ENCODE measurements around the gene FER.
A peak's percentile ranks its signal among the peaks of the same experiment; 100 is the strongest.
"Not testable (repeated sequence)": the region's sequence is repeated elsewhere in the genome, so short reads cannot be mapped to it uniquely, and the experiment has no call there.

The FER gene

DNA sequence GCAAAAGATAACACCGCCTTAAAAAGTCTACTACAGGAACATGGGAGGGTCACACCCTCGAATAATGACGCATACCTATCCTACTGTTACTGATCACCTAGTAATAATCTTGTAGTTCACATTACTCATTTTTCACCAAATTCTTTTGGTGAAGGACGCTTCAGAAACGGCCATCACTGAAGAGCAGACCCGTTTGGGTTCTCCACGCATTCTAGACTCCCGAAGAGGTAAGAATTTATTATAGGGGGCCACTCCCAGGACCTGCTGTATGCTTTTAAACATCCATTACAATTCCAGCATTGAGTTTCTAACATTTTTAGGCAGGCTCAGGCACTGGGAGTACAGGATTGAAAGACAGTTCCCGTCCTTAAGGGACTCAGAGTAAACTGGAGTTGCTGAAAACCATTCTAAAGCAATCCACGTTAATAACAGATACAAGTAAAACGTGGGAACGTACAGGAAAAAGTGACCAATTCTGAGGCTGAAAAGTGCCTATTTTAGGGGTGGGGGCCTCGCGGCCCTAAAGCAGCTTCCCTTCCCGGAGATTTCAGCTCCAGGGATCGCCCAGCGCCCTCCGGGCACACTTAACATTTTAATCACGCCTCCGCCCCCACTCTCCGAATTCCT is at the start of gene FER:
FER (plus strand) TSS at position 124 of the 627 bp plus-strand sequence. CDS start 50,286 bp downstream, outside the sequence.
- DNase-seq (ENCODE audit: low read depth, low spot score): no peak

DNA sequence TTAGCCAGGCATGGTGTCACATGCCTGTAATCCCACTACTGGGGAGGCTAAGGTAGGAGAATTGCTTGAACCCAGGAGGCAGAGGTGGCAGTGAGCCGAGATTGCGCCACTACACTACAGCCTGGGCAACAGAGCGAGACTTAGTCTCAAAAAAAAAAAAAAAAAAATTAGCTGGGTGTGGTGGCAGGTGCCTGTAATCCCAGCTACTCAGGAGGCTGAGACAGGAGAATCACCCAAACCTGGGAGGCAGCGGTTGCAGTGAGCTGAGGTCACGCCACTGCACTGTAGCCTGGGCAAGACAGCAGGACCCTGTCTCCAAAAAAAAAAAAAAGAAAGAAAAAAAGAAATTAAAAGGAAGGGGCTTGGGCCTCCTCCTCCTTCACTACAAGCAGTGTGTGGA is 47.3 kb upstream of the FER start:
- not testable (repeated sequence) for DNase-seq (ENCODE audit: low read depth, low spot score)

DNA sequence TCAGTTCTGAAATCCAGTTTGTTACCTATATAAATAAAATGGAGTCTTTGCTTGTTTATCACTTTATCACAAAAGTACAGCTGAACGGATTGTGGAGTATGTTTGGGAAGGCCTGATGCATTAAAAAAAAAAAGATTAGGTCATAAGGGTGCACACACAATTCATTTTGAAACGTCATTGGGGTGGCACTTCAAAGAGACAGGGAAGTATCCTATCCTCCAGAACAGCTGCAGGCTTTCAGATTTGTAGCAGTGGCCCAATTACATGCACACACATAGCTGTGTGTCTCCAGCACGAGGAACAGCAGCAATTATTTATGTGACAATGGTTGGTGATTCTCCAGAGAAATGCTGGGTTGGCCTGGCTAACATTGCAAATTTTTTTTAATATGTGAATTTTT is 46.8 kb upstream of the FER start:
- no peak for DNase-seq (ENCODE audit: low read depth, low spot score)

DNA sequence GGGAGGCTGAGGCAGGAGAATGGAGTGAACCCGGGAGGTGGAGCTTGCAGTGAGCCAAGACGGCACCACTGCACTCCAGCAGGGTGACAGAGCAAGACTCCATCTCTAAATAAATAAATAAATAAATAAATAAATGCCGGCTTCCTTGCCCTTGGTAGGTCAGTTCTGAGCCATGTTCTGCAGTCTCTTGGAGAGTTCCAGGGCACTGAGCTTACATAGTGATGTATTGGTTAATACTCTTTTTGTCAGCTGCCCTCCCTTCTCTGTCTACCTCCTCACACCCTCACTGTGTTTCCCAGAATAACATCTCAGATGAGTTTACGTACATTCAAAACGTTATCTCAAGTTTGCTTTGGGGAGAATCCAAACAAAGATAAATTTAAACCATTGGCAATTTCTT is 45.2 kb upstream of the FER start:
- DNase-seq (ENCODE audit: low read depth, low spot score): no peak

DNA sequence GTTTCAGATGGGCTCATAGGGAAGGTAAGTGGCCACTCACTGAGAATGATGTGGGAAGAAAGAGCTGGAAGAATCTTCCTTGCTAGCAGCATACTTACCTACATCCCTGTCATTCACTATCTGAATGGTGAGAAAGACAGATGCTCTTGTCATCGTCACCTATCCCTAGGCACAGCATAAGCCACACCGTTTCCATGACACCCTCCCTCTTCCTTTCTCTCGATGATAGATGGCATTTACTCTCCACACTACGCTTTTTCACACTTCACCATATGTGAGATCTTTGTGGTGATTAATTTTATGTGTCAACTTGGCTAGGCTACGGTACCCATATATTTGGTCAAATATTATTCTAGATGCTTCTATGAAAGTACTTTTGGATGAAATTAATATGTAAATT is 44.4 kb upstream of the FER start:
- no peak for DNase-seq (ENCODE audit: low read depth, low spot score)

DNA sequence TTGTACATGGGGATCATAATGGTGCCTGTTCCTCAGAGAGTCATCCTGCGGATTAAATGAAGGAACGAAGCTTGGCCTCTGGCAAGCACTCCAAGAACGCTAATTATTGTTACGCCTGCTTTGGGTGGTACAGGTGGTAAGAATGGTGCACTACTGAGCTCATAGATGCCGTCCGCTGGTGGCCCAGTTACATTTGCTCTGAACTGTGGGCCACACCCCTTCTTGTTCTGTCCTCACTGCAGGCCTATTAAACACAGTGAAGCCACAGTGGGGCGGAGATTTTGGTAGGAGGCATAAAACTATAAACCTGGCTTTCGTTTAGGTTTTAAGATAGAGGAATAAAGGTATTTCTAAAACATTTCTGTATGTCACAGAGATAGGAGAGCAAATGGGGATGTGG is 40.6 kb upstream of the FER start:
- no peak for DNase-seq (ENCODE audit: low read depth, low spot score)

DNA sequence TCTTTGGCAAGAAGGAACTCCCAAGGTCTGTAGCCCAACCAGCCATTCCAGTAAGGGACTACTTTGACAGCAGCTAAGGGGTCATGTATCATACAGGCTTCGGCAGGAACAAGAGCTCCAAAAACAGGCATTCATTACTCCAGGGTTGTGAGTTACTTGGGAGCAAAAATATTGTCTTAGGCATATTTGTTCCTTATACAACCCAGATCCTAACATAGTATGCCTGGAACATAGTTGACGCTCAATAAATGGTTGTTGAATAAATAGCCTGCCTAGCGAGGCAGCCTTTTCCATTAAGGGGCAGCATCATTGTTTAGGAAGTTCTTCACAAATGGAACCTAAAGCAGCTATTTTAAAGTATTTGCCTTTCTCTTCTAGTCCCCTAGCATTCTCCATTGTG is 35.8 kb upstream of the FER start:
- DNase-seq (ENCODE audit: low read depth, low spot score): no peak

DNA sequence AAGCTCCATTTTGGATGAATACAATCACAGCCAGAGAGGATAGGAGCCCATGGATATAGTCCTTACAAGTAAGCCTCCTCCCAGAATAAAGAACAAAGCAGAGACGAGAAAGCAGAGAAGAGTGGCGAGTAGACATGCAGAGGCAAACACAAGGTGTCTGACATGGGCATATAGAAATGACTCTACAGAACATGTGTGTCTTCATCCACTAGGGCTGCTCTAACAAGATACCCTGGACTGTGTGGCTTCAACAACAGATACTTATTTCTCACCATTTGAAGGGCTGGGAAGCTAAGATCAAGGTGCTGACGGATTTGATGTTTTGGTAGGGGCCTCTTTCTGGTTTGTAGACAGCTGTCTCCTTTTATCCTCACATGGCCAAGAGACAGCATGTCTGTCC is 32.3 kb upstream of the FER start:
- DNase-seq (ENCODE audit: low read depth, low spot score): no peak

DNA sequence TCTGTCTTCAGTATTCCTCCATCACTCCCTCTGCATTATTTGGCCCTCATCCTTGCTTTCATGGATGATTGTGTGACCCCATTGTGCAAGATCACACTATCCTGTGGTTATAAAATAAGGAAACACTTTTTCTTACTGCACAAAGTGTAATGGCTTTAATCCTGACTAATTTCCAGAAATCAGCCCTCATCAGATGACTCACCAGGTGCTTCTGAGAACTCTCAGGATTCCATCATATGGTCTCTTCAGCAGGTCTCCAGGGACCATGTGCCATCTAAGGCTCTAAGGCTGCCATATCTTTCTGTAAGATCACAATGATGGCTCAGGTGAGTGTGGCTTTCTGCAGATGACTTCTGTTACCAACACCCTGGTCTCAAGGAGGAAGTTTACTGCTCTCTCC is 27.3 kb upstream of the FER start:
- DNase-seq (ENCODE audit: low read depth, low spot score): no peak

DNA sequence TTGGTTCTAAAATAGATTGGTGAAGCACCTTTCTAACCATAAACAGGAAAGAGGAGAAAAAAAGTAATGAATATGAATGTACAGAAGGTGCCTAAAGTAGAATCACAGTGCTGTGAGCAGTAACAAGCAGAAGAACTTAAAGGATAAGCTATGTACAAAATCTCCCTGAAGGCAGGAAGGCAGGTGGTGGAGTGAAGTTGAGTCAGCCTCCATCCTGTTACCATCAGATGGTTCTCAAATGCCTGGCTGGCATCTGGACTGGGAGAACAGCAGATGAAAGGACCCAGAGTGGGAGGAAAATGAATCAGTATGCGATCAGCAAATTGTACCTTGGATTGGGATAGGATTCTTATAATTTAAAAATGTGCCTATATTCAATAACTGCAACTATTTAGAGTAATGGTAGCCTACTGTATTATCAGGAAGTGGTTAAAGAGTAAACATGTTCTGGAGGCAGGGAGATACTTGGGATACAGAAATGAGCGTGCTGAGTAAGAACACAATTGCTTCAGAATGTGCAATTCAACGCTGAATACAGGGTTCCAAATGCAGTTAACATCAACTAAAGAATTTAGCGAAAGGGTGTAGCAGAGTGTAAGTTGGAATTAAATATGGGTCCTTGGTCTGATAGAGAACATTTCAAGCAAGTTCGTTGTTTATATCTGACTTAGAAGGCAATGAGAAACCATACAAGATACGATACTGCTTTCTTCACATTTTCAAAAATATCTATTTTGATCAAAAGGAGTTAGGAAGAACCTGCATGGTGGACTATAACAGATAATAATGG is 21.1 kb upstream of the FER start:
- DNase-seq (ENCODE audit: low read depth, low spot score): no peak

DNA sequence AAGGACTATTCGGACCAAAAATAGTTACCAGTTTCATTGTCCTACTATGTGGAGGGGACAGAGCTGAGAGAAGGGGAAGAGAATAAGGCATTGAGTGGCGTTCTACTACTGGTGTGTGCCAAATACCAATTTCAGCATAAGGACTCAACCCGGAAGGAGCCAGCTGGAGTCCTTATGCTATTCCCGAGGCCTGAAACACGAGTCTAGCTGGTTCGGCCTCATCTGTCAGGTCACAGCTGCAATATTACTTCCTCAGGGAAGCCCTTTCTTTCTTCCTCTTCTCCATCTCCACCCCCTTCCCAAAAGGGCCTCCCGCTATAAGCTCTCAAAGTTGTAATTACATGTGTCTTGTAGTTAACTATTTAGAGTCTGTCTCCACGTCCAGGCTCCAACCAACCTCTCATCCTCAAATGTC is 20.5 kb upstream of the FER start:
- DNase-seq (ENCODE audit: low read depth, low spot score): peak; percentile 58

DNA sequence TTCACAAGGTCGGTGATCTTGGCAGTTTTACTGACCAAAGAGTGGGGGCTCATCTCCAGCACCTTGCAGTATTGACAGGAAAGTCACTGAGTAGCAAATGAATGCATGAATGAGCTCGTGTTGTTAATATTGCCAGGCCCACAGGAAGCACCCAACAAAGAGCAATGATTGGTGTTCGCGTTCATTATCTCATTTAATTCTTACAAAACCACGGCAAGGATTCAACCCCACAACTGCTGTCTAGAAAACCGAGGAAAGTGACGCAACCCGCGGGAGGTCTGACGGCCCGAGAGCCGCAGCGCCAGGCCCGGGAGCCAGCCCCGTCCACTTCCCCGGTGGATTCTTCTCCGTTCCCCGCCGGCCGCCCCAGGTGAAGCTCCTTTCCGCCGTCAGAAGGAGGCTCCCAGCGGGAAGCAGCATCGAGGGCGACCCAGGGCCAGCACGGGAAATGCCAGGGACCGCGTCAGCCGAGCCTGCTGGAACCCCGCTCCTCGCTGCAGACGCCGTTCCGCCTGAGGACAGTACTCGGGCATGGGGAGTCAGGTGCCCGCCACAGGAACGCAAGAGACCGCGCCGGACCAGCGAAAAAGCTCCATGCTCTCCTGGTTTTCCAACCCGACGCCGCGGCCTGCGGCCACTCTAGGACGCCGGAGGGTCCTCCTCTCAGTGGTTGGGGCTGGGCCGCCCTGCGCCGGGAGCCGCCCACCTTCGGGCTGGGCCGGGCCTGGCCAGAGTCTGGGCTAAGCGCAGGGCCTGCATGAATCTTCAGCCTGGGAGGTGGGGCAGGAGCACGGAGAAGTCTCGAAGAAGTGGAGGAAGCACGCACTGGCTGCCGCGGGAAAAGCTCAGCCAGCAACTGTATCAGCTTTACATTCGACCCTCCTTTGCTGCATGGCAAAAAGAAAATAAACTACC is 19.8 kb upstream of the FER start:
- peak; percentile 95 for DNase-seq (ENCODE audit: low read depth, low spot score)

DNA sequence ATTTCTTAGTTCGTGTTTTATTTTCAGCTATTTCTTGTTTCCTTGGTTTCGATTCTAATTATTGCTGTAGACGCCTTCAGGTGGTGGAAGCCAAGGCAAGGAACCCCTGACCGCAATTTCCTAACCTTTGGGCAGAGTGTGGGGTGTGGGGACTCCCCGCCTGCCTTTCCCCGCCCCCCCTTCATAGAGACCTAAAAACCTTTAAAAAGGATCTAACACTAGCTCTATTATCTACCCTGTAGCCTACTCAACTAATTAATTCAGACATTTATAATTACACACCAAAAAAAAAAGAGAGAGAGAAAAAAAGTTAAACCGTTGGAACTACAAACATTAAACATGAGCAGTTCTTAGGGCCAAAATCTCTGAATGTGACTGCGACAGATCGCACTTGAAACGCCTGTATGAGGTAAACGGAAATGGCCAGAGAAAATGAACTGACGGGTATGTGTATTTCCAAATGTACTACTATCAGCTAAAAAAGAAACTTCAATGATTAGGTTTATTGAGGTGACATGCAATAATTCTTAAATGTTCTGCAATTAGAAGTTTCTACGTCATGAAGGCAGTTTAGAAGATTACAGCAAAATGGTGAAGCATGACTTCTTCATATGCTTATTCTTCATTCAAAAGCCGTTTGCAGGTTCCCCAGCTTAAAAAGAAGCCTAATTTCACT is 19.0 kb upstream of the FER start:
- no peak for DNase-seq (ENCODE audit: low read depth, low spot score)

DNA sequence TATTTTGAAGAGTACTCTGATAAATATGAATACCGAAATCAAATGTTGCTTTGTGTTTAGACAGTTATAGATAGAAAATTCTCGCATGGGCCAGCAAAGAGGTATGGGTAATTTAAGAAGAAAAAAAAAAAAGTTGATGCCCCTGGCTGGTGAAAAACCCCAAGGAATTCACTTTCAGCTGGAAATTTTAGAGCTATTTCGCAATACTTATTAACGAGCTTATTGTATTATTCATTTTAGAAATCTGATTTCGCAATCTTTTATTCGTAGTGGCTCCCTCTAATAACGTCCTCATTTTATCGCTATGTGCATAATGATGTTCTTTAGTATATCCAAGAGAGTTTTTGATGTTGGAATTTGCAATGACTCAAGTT is 18.5 kb upstream of the FER start:
- no peak for DNase-seq (ENCODE audit: low read depth, low spot score)

DNA sequence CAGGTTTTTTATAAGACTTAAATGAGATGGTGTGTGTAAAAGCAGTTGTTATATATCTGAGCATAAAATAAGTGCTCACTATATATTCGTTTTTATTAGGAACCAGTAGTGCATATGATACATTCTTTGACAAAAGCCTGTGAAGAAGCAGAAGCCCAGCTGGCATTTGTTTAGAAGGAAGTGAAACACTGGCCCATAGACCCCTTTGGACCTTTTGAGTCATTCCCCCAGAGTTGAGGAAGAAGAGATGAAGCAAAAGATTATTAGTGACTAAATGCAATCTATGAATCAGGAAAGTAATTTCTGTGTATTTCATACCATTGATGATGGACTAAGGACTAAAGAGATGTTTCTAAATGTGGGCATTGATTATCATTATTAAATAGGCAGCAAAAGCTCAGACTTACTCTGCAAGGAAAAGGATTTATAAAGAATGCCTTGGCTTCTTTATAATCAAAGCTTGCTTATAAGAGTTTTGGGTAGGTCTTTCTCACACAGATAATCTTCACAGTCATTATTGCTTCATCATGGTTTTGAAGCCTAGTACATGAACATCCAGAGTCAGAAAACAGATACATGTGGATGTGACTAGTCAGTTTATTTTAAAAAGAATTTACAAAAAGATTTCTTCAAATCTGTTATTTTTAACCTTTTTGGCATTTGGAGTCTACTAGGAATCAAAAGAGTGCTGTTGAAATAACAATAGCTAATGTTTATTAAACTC is 16.9 kb upstream of the FER start:
- DNase-seq (ENCODE audit: low read depth, low spot score): no peak

DNA sequence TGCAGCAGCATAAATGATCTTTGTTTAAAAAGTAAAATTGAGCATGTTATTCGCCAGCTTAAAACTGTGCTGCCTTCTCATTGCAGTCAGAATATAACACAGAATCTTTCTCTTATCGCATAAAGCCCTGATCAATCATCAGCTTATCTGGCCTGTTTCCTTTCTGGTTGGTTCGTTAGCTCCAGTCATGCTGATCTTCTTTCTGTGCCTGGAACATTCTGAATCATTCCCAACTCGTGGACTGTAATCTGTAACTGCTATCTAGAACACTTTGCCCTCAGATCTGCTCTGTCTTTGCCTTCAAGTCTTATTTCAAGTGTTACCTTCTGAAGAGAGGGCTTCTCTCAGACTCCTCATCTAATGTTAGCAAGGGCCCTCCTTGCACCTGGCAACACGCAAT is 11.9 kb upstream of the FER start:
- no peak for DNase-seq (ENCODE audit: low read depth, low spot score)

DNA sequence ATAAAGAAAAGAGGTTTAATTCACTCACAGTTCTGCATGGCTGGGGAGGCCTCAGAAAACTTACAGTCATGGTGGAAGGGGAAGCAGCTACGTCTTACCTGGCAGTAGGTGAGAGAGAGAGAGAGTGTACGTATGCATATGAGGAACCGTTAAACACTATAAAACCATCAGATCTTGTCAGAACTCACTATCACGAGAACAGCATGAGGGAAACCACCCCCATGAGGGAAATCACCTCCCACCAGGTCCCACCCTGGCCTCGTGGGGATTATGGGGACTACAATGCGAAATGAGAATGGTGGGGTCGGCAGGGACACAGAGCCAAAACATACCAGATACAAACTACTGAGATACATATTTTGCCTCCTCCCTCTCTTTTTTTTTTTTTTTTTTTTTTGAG is 10.8 kb upstream of the FER start:
- DNase-seq (ENCODE audit: low read depth, low spot score): no peak

DNA sequence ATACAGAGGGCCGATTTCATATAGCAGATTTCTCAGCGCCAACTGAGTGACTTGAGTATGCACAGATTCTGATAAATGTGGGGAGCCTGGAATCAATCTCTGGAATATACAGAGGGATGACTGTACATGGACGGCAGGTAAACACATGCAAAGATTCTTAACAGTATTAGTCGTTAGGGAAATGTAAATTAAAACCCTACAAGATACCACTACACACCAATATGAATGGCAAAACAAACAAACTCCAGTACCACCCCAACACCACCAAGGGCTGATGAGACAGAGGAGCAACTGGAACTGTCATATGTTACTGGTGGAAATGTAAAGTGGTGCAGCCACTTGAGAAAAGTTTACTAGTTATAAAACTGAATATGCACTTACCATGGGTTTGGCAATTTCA is 8.3 kb upstream of the FER start:
- no peak for DNase-seq (ENCODE audit: low read depth, low spot score)

DNA sequence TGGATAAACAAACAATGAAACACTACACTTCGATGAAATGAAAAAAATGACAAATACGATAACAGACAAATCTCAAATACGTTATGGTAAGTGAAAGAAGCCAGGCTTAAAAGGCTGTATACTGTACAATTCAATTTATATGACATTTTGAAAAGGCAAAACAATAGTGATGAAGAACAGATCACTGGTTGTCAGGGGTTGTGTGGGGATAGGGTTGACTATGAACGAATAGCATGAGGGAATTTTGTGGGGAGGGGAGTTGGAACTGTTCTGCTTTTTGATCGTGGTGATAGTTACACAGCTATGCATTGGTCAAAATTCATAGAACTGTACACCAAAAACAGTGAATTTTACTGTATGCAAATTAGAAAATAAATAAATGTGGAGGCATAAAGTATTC is 7.8 kb upstream of the FER start:
- DNase-seq (ENCODE audit: low read depth, low spot score): no peak

DNA sequence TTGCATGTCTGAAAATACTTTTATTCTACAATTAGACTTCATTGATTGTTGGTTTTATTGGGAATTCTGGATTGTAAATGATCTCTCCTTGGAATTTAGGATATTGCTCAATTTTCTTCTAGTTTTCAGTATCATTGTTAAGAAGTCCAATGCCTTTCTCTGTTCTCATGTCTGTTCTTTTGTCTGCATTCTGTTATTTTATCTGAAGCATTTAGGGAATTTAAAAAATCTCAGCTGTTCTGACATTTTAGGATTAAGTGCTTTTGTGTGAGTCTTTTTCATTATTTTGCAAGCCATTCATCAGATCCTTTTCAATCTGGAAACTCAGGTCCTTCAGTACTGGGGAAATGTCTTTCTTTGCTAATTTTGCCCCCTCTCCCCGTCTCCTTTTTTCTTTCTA is 4.4 kb upstream of the FER start:
- DNase-seq (ENCODE audit: low read depth, low spot score): no peak

DNA sequence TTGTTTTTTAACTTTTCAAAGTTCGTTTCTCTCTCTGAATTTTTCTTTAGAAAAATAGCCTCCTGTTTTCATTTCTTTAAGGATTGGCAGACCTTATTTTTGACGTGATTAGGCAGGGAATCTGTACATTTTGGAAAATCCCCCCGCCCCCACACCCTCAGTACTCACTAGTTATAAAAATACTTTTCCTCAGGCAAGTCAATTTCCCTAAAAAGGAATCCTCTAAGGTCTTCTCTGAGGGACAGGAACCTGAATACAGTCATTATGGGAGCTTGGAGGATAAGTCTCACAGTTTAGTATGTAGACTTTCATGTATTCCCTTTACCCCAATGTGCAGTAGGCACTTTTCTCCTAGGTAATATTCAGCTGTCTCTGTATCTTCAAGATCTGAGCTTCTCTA is 3.9 kb upstream of the FER start:
- no peak for DNase-seq (ENCODE audit: low read depth, low spot score)

Data from ELF-1 (cell line).